Measurements from ENCODE around the gene PTPA.

DNA sequence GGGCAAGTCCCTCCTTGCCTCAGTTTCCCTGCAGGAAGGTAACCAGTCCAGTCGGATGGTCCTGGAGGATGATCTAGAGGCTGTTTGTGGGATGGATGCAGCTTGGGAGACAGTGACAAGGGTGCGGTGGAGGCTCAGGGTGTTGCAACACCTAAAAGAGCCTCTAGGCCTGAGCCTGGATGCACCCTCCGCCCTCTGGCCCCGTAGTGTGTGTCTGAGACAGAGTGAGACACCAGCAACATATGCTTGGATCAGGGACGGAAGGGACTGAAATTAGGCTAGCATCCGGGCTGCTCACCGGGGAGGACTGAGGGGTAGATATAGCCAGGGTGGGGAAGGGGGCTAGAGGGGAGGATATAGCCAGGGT is 1.7 kb upstream of the PTPA start:
- TF ChIP-seq POLR2AphosphoS5 (IDR thresholded peaks at IDR 0.05) = no peak
- TF ChIP-seq, protein P1, sequence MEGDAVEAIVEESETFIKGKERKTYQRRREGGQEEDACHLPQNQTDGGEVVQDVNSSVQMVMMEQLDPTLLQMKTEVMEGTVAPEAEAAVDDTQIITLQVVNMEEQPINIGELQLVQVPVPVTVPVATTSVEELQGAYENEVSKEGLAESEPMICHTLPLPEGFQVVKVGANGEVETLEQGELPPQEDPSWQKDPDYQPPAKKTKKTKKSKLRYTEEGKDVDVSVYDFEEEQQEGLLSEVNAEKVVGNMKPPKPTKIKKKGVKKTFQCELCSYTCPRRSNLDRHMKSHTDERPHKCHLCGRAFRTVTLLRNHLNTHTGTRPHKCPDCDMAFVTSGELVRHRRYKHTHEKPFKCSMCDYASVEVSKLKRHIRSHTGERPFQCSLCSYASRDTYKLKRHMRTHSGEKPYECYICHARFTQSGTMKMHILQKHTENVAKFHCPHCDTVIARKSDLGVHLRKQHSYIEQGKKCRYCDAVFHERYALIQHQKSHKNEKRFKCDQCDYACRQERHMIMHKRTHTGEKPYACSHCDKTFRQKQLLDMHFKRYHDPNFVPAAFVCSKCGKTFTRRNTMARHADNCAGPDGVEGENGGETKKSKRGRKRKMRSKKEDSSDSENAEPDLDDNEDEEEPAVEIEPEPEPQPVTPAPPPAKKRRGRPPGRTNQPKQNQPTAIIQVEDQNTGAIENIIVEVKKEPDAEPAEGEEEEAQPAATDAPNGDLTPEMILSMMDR (IDR thresholded peaks at IDR 0.05) = no peak
- TF ChIP-seq POLR2A (IDR thresholded peaks at IDR 0.05) = no peak

Measured in breast epithelium (tissue), 3 donors.